AG09309 (cell line): ENCODE data around the gene MCOLN2.
A peak's percentile ranks its signal among the peaks of the same experiment; 100 is the strongest.

Experiments
- DNase-seq: peaks from one replicate; pipeline ENCODE4 v3.0.0-alpha.2; 2010; ENCODE audit warnings: low read depth
- H3K4me3 ChIP-seq: 2 replicates; pipeline ENCODE4 v1.5.1; 2011; ENCODE audit warnings: mild to moderate bottlenecking, low read depth, low read length, moderate library complexity; ENCODE audit not compliant: control insufficient read depth
- TF ChIP-seq, protein P1 (sequence below): IDR thresholded peaks from 2 replicates; pipeline ENCODE4 v1.5.1; 2011; ENCODE audit warnings: mild to moderate bottlenecking, low read depth, low read length, inconsistent platforms; ENCODE audit not compliant: insufficient read depth, control insufficient read depth; ENCODE audit errors: missing control alignments

Gene MCOLN2

DNA sequence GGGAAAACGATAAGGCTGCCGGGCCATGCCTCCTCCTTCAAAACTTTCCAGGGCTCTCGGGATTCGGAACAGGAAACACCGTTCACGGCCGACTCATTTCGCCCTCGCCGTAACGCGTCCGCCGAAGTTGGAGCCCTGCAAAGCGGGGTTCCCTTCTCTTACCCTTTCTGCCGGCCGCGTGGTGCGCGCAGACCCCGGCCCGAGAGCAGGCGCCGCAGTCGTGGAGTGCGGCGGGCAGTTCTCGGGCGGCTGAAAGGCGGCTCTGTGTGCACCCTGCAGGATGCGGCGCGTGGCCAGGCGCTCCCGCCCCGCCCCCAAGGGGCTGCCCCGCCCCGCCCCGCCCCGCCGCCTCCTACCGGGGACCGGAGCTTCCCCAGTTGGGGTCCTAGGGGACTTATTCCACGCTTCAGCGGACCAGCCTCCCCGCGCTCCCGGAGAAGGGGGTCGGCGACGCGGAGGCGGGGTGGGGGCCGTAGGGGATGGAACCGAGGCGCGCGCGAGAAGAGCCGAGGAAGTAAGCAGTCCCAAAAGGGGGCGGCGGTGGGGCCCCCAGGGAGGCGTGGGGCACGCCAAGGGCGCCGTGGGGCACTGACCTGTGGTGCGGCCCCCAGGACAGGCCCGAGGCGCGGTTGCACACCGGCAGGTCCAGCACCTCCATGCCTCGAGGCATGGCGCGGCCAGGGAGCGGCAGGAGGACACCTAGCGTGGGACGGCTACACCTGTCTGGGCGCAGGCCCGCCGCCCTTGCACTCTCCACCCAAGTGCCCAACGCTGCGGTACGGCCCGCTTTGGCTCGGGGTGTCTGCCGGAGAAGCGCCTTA is at the start of gene MCOLN2:
Gene MCOLN2, minus strand, starts transcription at position 268 of the 821 bp plus-strand sequence. Its CDS starts 241 bp downstream, at position 27.
- H3K4me3 ChIP-seq = peak within 1 kb of the TSS; percentile 59
- TF ChIP-seq, protein P1, sequence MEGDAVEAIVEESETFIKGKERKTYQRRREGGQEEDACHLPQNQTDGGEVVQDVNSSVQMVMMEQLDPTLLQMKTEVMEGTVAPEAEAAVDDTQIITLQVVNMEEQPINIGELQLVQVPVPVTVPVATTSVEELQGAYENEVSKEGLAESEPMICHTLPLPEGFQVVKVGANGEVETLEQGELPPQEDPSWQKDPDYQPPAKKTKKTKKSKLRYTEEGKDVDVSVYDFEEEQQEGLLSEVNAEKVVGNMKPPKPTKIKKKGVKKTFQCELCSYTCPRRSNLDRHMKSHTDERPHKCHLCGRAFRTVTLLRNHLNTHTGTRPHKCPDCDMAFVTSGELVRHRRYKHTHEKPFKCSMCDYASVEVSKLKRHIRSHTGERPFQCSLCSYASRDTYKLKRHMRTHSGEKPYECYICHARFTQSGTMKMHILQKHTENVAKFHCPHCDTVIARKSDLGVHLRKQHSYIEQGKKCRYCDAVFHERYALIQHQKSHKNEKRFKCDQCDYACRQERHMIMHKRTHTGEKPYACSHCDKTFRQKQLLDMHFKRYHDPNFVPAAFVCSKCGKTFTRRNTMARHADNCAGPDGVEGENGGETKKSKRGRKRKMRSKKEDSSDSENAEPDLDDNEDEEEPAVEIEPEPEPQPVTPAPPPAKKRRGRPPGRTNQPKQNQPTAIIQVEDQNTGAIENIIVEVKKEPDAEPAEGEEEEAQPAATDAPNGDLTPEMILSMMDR = no peak
- no peak for DNase-seq

GRCh38 chr1:85042413-85042812 is 45.5 kb upstream of the MCOLN2 start:
- TF ChIP-seq, protein P1 = no peak
- DNase-seq = no peak
- no peak overlapping the region for H3K4me3 ChIP-seq

- no peak overlapping the region for H3K4me3 ChIP-seq
- TF ChIP-seq, protein P1 = no peak
- DNase-seq = no peak
Observed at GRCh38 chr1:85041793-85042192, 44.9 kb upstream of the MCOLN2 start.

- no peak for DNase-seq
- TF ChIP-seq, protein P1 = no peak
- H3K4me3 ChIP-seq = no peak overlapping the region
Observed at GRCh38 chr1:85033221-85033620, 36.3 kb upstream of the MCOLN2 start.

GRCh38 chr1:85030536-85030935 is 33.6 kb upstream of the MCOLN2 start:
- no peak for DNase-seq
- H3K4me3 ChIP-seq = no peak overlapping the region
- TF ChIP-seq, protein P1 = no peak

GRCh38 chr1:85028151-85028550 is 31.2 kb upstream of the MCOLN2 start:
- TF ChIP-seq, protein P1 = no peak
- no peak overlapping the region for H3K4me3 ChIP-seq
- DNase-seq = no peak
